K562 (cell line): Measurements from ENCODE around the gene IPO11. TPM values are rescaled to one million over a fixed set of nuclear protein-coding genes. Genes with fewer than 3 reads are reported as not detected.
A peak's percentile ranks its signal among the peaks of the same experiment; 100 is the strongest.

ENCODE experiments used
- ATAC-seq: fragments of 200-7000 bp; cut with Tn5 transposase; 3 replicates; pipeline ENCODE4 v1.9.1; 2020; ENCODE audit warnings: moderate library complexity
- BruUV-seq: library from RNA; stranded (reverse); fragments of 400-500 nt; replicated peaks from 2 replicates; lab custom pipeline; 2021; lab: Mats Ljungman, UMichigan
- CTCF ChIA-PET: fragments of 300-600 bp; formaldehyde crosslinking; extraction: SDS; loops from one replicate; lab custom pipeline; 2021; ENCODE audit warnings: low intra/inter-chr PET ratio; lab: Yijun Ruan, JAX
- POLR2A ChIA-PET: fragments of 300-600, 350-650 bp; sonication (Branson Sonifier 250); formaldehyde crosslinking; extraction: SDS; loops from one replicate; lab custom pipeline; 2021; ENCODE audit warnings: antibody characterized with exemption, inconsistent platforms; lab: Yijun Ruan, JAX
- DNase-seq, 4 experiments: peaks; one replicate each; pipeline versions ENCODE4 v3.0.0 to v3.0.0-alpha.2; 2011 to 2018; ENCODE audit warnings: low spot score in 3 of 4, mixed read lengths in 3 of 4; ENCODE audit errors: extremely low read depth in 1 of 4
- FAIRE-seq: peaks from 2 replicates; lab custom pipeline; 2011; peaks lifted over from hg19 to GRCh38; lab: Jason Lieb, UNC
- H2AFZ ChIP-seq: 2 replicates; pipeline ENCODE4 v1.6.0; 2011; ENCODE audit warnings: low read depth, low read length, control low read depth, inconsistent platforms
- H3K27ac ChIP-seq: fragments of 200-600 bp; 3 replicates; pipeline ENCODE4 v1.8.0; 2011; ENCODE audit warnings: low read depth, mild to moderate bottlenecking, control low read depth, inconsistent platforms, low read length, moderate library complexity, mixed read lengths; ENCODE audit errors: extremely low read depth
- H3K27me3 ChIP-seq, 2 experiments: fragments of 300-600 bp in 1 of 2; 2 replicates in 1 of 2; 3 replicates in 1 of 2; pipeline versions ENCODE4 v1.6.0 to v1.8.0; 2011; ENCODE audit warnings: inconsistent platforms in 2 of 2, low read length in 2 of 2, mild to moderate bottlenecking in 1 of 2, mixed read lengths in 1 of 2, moderate library complexity in 1 of 2; ENCODE audit not compliant: control insufficient read depth in 2 of 2, insufficient read depth in 2 of 2
- H3K36me3 ChIP-seq: fragments of 300-600 bp; 3 replicates; pipeline ENCODE4 v1.8.0; 2011; ENCODE audit warnings: mild to moderate bottlenecking, low read length, inconsistent platforms; ENCODE audit not compliant: control insufficient read depth, insufficient read depth
- H3K4me1 ChIP-seq, 2 experiments: fragments of 200-600 bp in 1 of 2; replicated peaks in 1 of 2; 2 replicates in 1 of 2; 3 replicates in 1 of 2; pipeline versions ENCODE4 v1.5.1 to v1.8.0; 2011; ENCODE audit warnings: inconsistent platforms in 2 of 2, low read length in 2 of 2, mild to moderate bottlenecking in 1 of 2, mixed read lengths in 1 of 2, moderate library complexity in 1 of 2; ENCODE audit not compliant: control insufficient read depth in 2 of 2, insufficient read depth in 2 of 2
- H3K4me2 ChIP-seq: 2 replicates; pipeline ENCODE4 v1.6.1; 2011; ENCODE audit warnings: low read length, control low read depth, inconsistent platforms, mixed read lengths; ENCODE audit not compliant: insufficient read depth
- H3K4me3 ChIP-seq: fragments of 200-600 bp; sonication (generic), shearing (Covaris generic); 2 replicates; pipeline ENCODE4 v1.5.1; 2016; ENCODE audit warnings: control low read depth, inconsistent platforms
- H3K79me2 ChIP-seq: fragments of 200-600 bp; 3 replicates; pipeline ENCODE4 v1.8.0; 2011; ENCODE audit warnings: low read length, inconsistent platforms; ENCODE audit not compliant: control insufficient read depth, insufficient read depth
- H3K9ac ChIP-seq, 2 experiments: 2 replicates each; pipeline versions ENCODE4 v1.6.0 to v1.6.1; 2011; ENCODE audit warnings: low read depth in 2 of 2, low read length in 2 of 2, control low read depth in 1 of 2, inconsistent platforms in 1 of 2, mild to moderate bottlenecking in 1 of 2, mixed read lengths in 1 of 2; ENCODE audit not compliant: insufficient read depth in 1 of 2
- H3K9me1 ChIP-seq: one replicate; pipeline ENCODE4 v1.6.0; 2011; ENCODE audit warnings: inconsistent platforms, mild to moderate bottlenecking, low read length, moderate library complexity; ENCODE audit not compliant: control insufficient read depth, insufficient read depth
- H3K9me3 ChIP-seq: replicated peaks from 2 replicates; pipeline ENCODE4 v1.5.1; 2011; ENCODE audit warnings: low read depth, low read length, inconsistent platforms; ENCODE audit not compliant: control insufficient read depth, insufficient read depth
- H4K20me1 ChIP-seq: replicated peaks from 2 replicates; pipeline ENCODE4 v1.6.1; 2011; ENCODE audit warnings: low read length, inconsistent platforms, mixed read lengths; ENCODE audit not compliant: control insufficient read depth, insufficient read depth
- KAT8 ChIP-seq: fragments of 450-650 bp; IDR thresholded peaks from 2 replicates; pipeline ENCODE4 v1.6.1; 2016; ENCODE audit warnings: low read depth, mild to moderate bottlenecking
- PML ChIP-seq: IDR thresholded peaks from 2 replicates; pipeline ENCODE4 v1.6.1; 2012; ENCODE audit warnings: low read length, inconsistent platforms
- RUNX1 ChIP-seq: sonication (generic); IDR thresholded peaks from 2 replicates; pipeline ENCODE4 v1.6.1; 2016; ENCODE audit warnings: antibody characterized with exemption, low read depth
- ZNF121 ChIP-seq: sonication (generic); formaldehyde crosslinking; conservative IDR thresholded peaks from 2 replicates; pipeline ENCODE4 v1.8.0; 2022; ENCODE audit warnings: missing genetic modification reagents
- ZNF124 ChIP-seq: sonication (generic); formaldehyde crosslinking; IDR thresholded peaks from 2 replicates; pipeline ENCODE4 v1.8.1; 2022; ENCODE audit warnings: missing genetic modification reagents
- WGBS: fragments of 100-300 bp; shearing (Covaris generic); methylation state at CpG from one replicate; pipeline ENCODE4 v1.1.6; 2016; ENCODE audit warnings: low coverage, mixed read lengths; ENCODE audit not compliant: insufficient coverage; ENCODE audit errors: missing lambda C conversion rate; 5-methylcytosine and 5-hydroxymethylcytosine counted together
- in situ Hi-C: fragments of 300-500 bp; cut with MboI; formaldehyde crosslinking; loops from 4 replicates; pipeline ENCODE4 v1.15.0; 2018; ENCODE audit warnings: inconsistent platforms, mixed read lengths
- intact Hi-C: fragments of 100-400 bp; cut with micrococcal nuclease; formaldehyde crosslinking; loops from 2 replicates; pipeline ENCODE4 v1.14.2; 2022
- polyA plus RNA-seq, 8 experiments: library from polyadenylated mRNA; depleted of rRNA in 4 of 8; stranded (reverse) in 5 of 8; unstranded in 3 of 8; fragments of >200 nt; fragmentation: Nextera tagmentation in 2 of 8; fragmentation: Illumina TruSeq in 1 of 8; extraction: Ambion mirVana in 2 of 8; extraction: Trizol in 1 of 8; gene quantifications; 2 replicates each; pipeline versions ENCODE4 v1.2.1 to v1.2.3, GENCODE V29; 2011 to 2014; ENCODE audit warnings: inconsistent platforms in 1 of 8, missing spikeins in 1 of 8
- total RNA-seq, 7 experiments: library from RNA; depleted of rRNA in 6 of 7; stranded (reverse); fragments of >200 nt in 6 of 7; fragmentation: Illumina TruSeq in 2 of 7; extraction: Trizol in 2 of 7; gene quantifications; 2 replicates each; pipeline versions ENCODE4 v1.2.1 to v1.2.3, GENCODE V29; 2011 to 2021; ENCODE audit warnings: low replicate concordance in 1 of 7
- TF ChIP-seq, protein P1 (sequence below): fragments of 450-650 bp; IDR thresholded peaks from 2 replicates; pipeline ENCODE4 v1.6.1; 2016; ENCODE audit warnings: borderline replicate concordance
- TF ChIP-seq, protein P2 (sequence below), 2 experiments: fragments of 450-650 bp in 1 of 2; sonication (generic) in 1 of 2; formaldehyde crosslinking in 1 of 2; IDR thresholded peaks in 1 of 2; conservative IDR thresholded peaks in 1 of 2; 2 replicates each; pipeline versions ENCODE4 v1.6.1 to v1.8.1; 2016 to 2023; ENCODE audit warnings: mild to moderate bottlenecking in 2 of 2, moderate library complexity in 2 of 2, inconsistent platforms in 1 of 2, missing genetic modification reagents in 1 of 2
- TF ChIP-seq, protein P3 (sequence below), 2 experiments: fragments of 450-650 bp in 1 of 2; IDR thresholded peaks; 2 replicates each; pipeline ENCODE4 v1.6.1; 2011 to 2017; ENCODE audit warnings: low read depth in 2 of 2, antibody characterized with exemption in 1 of 2, borderline replicate concordance in 1 of 2, low read length in 1 of 2, mild to moderate bottlenecking in 1 of 2, mixed read lengths in 1 of 2; ENCODE audit not compliant: control insufficient read depth in 1 of 2

The IPO11 gene
- total and polyA plus RNA-seq, 9 of the 15 experiments (the other 6 are each of a cell fraction or from before 2014, with no cell fraction given) = 38.7 to 96.0 (median 70.9) TPM

DNA sequence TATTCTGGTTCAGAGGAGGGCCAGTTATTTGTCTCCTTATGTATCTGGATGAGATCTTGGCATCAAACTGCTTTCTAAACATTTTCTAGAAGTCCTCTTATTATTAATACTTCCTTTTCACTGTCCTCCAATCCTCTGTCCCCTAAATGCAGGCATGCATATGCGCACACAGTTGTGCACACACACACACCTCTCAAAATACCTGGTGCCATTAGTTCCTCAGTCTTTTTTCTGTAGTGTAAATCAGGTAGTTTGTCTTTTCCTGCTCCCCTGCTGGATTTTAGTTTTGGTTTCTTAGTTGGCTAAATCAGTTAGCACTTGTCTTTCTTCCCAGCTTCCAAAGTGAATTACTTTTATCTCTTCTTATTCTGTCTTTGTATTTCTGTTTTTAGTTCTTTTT is 110.2 kb downstream of the IPO11 start (continued):
- TF ChIP-seq, protein P1, sequence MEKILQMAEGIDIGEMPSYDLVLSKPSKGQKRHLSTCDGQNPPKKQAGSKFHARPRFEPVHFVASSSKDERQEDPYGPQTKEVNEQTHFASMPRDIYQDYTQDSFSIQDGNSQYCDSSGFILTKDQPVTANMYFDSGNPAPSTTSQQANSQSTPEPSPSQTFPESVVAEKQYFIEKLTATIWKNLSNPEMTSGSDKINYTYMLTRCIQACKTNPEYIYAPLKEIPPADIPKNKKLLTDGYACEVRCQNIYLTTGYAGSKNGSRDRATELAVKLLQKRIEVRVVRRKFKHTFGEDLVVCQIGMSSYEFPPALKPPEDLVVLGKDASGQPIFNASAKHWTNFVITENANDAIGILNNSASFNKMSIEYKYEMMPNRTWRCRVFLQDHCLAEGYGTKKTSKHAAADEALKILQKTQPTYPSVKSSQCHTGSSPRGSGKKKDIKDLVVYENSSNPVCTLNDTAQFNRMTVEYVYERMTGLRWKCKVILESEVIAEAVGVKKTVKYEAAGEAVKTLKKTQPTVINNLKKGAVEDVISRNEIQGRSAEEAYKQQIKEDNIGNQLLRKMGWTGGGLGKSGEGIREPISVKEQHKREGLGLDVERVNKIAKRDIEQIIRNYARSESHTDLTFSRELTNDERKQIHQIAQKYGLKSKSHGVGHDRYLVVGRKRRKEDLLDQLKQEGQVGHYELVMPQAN = no peak
- no peak for TF ChIP-seq KAT8
- TF ChIP-seq, protein P2, sequence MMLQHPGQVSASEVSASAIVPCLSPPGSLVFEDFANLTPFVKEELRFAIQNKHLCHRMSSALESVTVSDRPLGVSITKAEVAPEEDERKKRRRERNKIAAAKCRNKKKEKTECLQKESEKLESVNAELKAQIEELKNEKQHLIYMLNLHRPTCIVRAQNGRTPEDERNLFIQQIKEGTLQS (IDR thresholded peaks at IDR 0.05) = no peak
- TF ChIP-seq, protein P2 (CRISPR knock-in tag; conservative IDR thresholded peaks at IDR 0.05) = no peak
- TF ChIP-seq PML = no peak
- TF ChIP-seq, all 486 proteins: peak for 0

DNA sequence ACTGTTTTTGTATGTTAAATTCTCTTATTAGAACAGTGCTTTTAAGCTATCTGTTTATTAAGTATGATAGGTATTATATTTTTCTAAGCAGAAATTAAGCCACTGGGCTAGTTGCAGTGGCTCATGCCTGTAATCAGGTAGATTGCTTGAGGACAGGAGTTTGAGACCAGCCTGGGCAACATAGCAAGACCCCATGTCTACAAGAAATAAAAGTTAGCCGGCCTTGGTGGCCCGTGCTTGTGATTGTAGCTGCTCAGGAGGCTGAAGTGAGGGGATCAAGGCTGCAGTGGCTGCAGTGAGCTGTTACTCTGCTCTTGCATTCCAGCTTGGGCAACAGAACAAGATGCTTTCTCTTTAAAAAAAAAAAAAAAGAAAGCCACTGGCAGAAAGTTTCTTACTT is 121.0 kb downstream of the IPO11 start:
- H3K79me2 ChIP-seq = no peaks in the 10 kb centered on the region
- no peak overlapping the region for H2AFZ ChIP-seq
- BruUV-seq = no TSS peak
- DNase-seq (no peak), FAIRE-seq (no peak), ATAC-seq (no peak)
- H3K27me3 ChIP-seq = no peaks in the 10 kb centered on the region
- H3K4me2 ChIP-seq = no peak overlapping the region
- ChIA-PET POLR2A (no interaction called here), CTCF (no interaction called here)
- no peak overlapping the region for H3K4me3 ChIP-seq
- H3K9me3 ChIP-seq = no peaks in the 10 kb centered on the region
- peaks cover 0 to 4% of the 10 kb centered on the region in 2 experiments; a peak in 2 of 5 replicates for H3K4me1 ChIP-seq
- H3K36me3 ChIP-seq = peaks cover 50% of the 10 kb centered on the region
- no peak overlapping the region for H3K9ac ChIP-seq
- no peaks in the 10 kb centered on the region; the same call in 1 of the 2 replicates for H4K20me1 ChIP-seq
- WGBS = 87% methylated on average over 2 of the region's 2 CpGs
- TF ChIP-seq ZNF124 (CRISPR knock-in tag) (no peak), ZNF121 (CRISPR knock-in tag) (0 out of 2 replicates have a peak, but pooled peaks have one; percentile 25), RUNX1 (no peak)
- TF ChIP-seq, protein P3, sequence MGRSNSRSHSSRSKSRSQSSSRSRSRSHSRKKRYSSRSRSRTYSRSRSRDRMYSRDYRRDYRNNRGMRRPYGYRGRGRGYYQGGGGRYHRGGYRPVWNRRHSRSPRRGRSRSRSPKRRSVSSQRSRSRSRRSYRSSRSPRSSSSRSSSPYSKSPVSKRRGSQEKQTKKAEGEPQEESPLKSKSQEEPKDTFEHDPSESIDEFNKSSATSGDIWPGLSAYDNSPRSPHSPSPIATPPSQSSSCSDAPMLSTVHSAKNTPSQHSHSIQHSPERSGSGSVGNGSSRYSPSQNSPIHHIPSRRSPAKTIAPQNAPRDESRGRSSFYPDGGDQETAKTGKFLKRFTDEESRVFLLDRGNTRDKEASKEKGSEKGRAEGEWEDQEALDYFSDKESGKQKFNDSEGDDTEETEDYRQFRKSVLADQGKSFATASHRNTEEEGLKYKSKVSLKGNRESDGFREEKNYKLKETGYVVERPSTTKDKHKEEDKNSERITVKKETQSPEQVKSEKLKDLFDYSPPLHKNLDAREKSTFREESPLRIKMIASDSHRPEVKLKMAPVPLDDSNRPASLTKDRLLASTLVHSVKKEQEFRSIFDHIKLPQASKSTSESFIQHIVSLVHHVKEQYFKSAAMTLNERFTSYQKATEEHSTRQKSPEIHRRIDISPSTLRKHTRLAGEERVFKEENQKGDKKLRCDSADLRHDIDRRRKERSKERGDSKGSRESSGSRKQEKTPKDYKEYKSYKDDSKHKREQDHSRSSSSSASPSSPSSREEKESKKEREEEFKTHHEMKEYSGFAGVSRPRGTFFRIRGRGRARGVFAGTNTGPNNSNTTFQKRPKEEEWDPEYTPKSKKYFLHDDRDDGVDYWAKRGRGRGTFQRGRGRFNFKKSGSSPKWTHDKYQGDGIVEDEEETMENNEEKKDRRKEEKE (IDR thresholded peaks at IDR 0.05; ENCODE audit: borderline replicate concordance in 1 of 2, control insufficient read depth in 1 of 2, low read depth in 2 of 2, low read length in 1 of 2) = no peak
- H3K27ac ChIP-seq = no peak overlapping the region
- intact Hi-C loops = no loop called here
- in situ Hi-C loops = no loop called here
- no peaks in the 10 kb centered on the region for H3K9me1 ChIP-seq
